Osteoblast (primary cell): ENCODE measurements around the gene NTMT1. TPM values are rescaled to one million over a fixed set of nuclear protein-coding genes. Genes with fewer than 3 reads are reported as not detected.

Experiments
- DNase-seq: peaks from one replicate; pipeline ENCODE4 v3.0.0; 2011; ENCODE audit warnings: low spot score, mixed read lengths; ENCODE audit not compliant: insufficient read length; ENCODE audit errors: missing footprints
- H2AFZ ChIP-seq: 2 replicates; pipeline ENCODE4 v1.6.0; 2011; ENCODE audit warnings: mild to moderate bottlenecking, low read length
- H3K27ac ChIP-seq: 2 replicates; pipeline ENCODE4 v1.5.1; 2011; ENCODE audit warnings: mild to moderate bottlenecking, low read depth, low read length, moderate library complexity
- H3K27me3 ChIP-seq: 2 replicates; pipeline ENCODE4 v1.6.0; 2012; ENCODE audit warnings: mild to moderate bottlenecking, control low read depth, inconsistent platforms, low read length, moderate library complexity; ENCODE audit not compliant: insufficient read depth
- H3K36me3 ChIP-seq: 2 replicates; pipeline ENCODE4 v1.5.1; 2011; ENCODE audit warnings: mild to moderate bottlenecking, low read length, control low read depth, moderate library complexity; ENCODE audit not compliant: insufficient read depth
- H3K4me1 ChIP-seq: 2 replicates; pipeline ENCODE4 v1.5.1; 2011; ENCODE audit warnings: mild to moderate bottlenecking, low read length, control low read depth, moderate library complexity; ENCODE audit not compliant: insufficient read depth
- H3K4me2 ChIP-seq: 2 replicates; pipeline ENCODE4 v1.6.0; 2011; ENCODE audit warnings: mild to moderate bottlenecking, low read length; ENCODE audit not compliant: insufficient read depth
- H3K4me3 ChIP-seq: fragments of 200-600 bp; sonication (generic); 3 replicates; pipeline ENCODE4 v1.5.1; 2012; ENCODE audit warnings: mild to moderate bottlenecking, low read length, inconsistent platforms; ENCODE audit not compliant: insufficient read depth
- H3K79me2 ChIP-seq: 2 replicates; pipeline ENCODE4 v1.6.0; 2012; ENCODE audit warnings: mild to moderate bottlenecking, low read length, control low read depth, inconsistent platforms; ENCODE audit not compliant: insufficient read depth
- H3K9me3 ChIP-seq: 2 replicates; pipeline ENCODE4 v1.5.1; 2011; ENCODE audit warnings: low read depth, low read length, control low read depth
- H4K20me1 ChIP-seq: 2 replicates; pipeline ENCODE4 v1.6.0; 2012; ENCODE audit warnings: mild to moderate bottlenecking, low read length, control low read depth; ENCODE audit not compliant: insufficient read depth
- total RNA-seq: library from RNA; depleted of rRNA; stranded (reverse); fragments of >200 nt; gene quantifications from 2 replicates; pipeline ENCODE4 v1.2.3, GENCODE V29; 2012
- TF ChIP-seq, protein P1 (sequence below): IDR thresholded peaks from 2 replicates; pipeline ENCODE4 v1.5.1; 2011; ENCODE audit warnings: mild to moderate bottlenecking, low read depth, low read length, moderate library complexity; ENCODE audit errors: extremely low read depth

Gene NTMT1
- total RNA-seq, 1 donor: 26.4 TPM

- DNase-seq: no peak
- no peak overlapping the region for H3K4me3 ChIP-seq
- TF ChIP-seq, protein P1, sequence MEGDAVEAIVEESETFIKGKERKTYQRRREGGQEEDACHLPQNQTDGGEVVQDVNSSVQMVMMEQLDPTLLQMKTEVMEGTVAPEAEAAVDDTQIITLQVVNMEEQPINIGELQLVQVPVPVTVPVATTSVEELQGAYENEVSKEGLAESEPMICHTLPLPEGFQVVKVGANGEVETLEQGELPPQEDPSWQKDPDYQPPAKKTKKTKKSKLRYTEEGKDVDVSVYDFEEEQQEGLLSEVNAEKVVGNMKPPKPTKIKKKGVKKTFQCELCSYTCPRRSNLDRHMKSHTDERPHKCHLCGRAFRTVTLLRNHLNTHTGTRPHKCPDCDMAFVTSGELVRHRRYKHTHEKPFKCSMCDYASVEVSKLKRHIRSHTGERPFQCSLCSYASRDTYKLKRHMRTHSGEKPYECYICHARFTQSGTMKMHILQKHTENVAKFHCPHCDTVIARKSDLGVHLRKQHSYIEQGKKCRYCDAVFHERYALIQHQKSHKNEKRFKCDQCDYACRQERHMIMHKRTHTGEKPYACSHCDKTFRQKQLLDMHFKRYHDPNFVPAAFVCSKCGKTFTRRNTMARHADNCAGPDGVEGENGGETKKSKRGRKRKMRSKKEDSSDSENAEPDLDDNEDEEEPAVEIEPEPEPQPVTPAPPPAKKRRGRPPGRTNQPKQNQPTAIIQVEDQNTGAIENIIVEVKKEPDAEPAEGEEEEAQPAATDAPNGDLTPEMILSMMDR: no peak
- H3K36me3 ChIP-seq: no peaks in the 10 kb centered on the region
- no peak overlapping the region for H3K4me2 ChIP-seq
- H4K20me1 ChIP-seq: no peaks in the 10 kb centered on the region
- no peak overlapping the region for H3K27ac ChIP-seq
- H3K9me3 ChIP-seq: no peaks in the 10 kb centered on the region
- no peaks in the 10 kb centered on the region for H3K79me2 ChIP-seq
- H2AFZ ChIP-seq: no peak overlapping the region
- H3K27me3 ChIP-seq: no peaks in the 10 kb centered on the region
- no peaks in the 10 kb centered on the region for H3K4me1 ChIP-seq
These were observed 42.5 kb upstream of the NTMT1 start for GRCh38 chr9:129583308-129584038.

DNA sequence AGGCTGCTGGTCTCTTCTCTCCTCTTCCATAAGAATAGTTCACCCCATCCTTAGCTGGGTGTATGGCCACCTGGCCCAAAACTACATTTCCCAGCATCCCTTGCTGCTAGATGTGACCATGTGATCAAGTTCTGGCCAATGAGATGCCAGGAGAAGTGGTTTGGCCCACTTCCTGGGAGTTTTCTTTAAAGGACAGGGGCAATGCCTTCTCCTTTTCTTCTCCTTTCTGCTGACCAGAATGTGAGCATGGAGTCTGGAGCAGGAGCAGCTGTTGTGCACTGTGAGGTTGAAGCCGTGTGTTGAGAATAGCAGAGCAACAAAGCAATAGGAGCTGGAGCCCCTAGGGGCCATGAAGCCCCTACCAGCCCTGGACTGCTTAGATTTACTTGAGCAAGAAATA lies 41.8 kb upstream of the NTMT1 start:
- peak; percentile 97 for DNase-seq
- no peak overlapping the region for H3K4me2 ChIP-seq

GRCh38 chr9:129585352-129585751 lies 40.6 kb upstream of the NTMT1 start:
- TF ChIP-seq, protein P1: no peak
- H3K36me3 ChIP-seq: no peaks in the 10 kb centered on the region
- DNase-seq: no peak
- no peaks in the 10 kb centered on the region for H4K20me1 ChIP-seq
- H3K4me2 ChIP-seq: no peak overlapping the region
- H3K27ac ChIP-seq: no peak overlapping the region
- H3K9me3 ChIP-seq: no peaks in the 10 kb centered on the region
- H3K27me3 ChIP-seq: no peaks in the 10 kb centered on the region
- no peaks in the 10 kb centered on the region for H3K4me1 ChIP-seq
- H3K4me3 ChIP-seq: no peak overlapping the region
- no peak overlapping the region for H2AFZ ChIP-seq
- no peaks in the 10 kb centered on the region for H3K79me2 ChIP-seq

More for the DNA sequence above, 41.8 kb upstream of the NTMT1 start:
- H4K20me1 ChIP-seq: no peaks in the 10 kb centered on the region
- H3K4me1 ChIP-seq: no peaks in the 10 kb centered on the region
- H3K4me3 ChIP-seq: no peak overlapping the region
- no peaks in the 10 kb centered on the region for H3K27me3 ChIP-seq
- peak overlapping the region; percentile 82 for H2AFZ ChIP-seq
- no peaks in the 10 kb centered on the region for H3K9me3 ChIP-seq
- no peak overlapping the region for H3K27ac ChIP-seq
- H3K79me2 ChIP-seq: no peaks in the 10 kb centered on the region
- H3K36me3 ChIP-seq: no peaks in the 10 kb centered on the region
- TF ChIP-seq, protein P1: no peak

DNA sequence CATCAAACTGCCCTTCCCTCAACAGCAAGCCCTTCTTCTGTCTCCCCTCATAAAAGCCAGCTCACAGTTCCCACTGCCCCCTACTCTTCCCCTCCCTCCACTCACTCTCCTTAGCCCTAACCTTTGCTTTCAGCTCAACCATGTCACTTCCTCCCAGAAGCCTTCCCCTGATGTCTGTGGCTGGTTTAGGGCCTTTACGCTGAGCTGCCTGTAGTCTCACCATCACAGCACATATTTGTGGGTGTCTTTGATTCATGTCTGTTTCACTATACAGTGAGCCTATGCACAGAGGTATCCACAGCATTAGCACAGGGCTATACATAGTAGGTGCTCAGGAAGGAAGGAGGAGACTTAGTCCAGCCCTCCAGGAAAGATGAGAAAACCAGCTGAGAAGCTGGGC lies 39.7 kb upstream of the NTMT1 start:
- no peaks in the 10 kb centered on the region for H3K9me3 ChIP-seq
- no peaks in the 10 kb centered on the region for H3K4me1 ChIP-seq
- H3K27ac ChIP-seq: no peak overlapping the region
- H3K4me3 ChIP-seq: no peak overlapping the region
- no peaks in the 10 kb centered on the region for H3K36me3 ChIP-seq
- no peaks in the 10 kb centered on the region for H3K79me2 ChIP-seq
- no peak overlapping the region for H2AFZ ChIP-seq
- no peak for DNase-seq
- no peak overlapping the region for H3K4me2 ChIP-seq
- no peaks in the 10 kb centered on the region for H3K27me3 ChIP-seq
- TF ChIP-seq, protein P1: no peak
- H4K20me1 ChIP-seq: no peaks in the 10 kb centered on the region
